Stimulated activated CD8-positive, alpha-beta memory T cell treated with anti-CD3 and anti-CD28 coated beads, Interleukin-15, amount 100 ng/mL, for 4 hours (primary cell): ENCODE measurements around the gene SBK1.
"Not testable (repeated sequence)": the region's sequence is repeated elsewhere in the genome, so short reads cannot be mapped to it uniquely, and the experiment has no call there.

ENCODE experiments used
- DNase-seq, 2 donors: peaks; one replicate each; pipeline ENCODE4 v3.0.0-alpha.2; 2020; ENCODE audit warnings: low read depth in 2 of 2

SBK1 gene

DNA sequence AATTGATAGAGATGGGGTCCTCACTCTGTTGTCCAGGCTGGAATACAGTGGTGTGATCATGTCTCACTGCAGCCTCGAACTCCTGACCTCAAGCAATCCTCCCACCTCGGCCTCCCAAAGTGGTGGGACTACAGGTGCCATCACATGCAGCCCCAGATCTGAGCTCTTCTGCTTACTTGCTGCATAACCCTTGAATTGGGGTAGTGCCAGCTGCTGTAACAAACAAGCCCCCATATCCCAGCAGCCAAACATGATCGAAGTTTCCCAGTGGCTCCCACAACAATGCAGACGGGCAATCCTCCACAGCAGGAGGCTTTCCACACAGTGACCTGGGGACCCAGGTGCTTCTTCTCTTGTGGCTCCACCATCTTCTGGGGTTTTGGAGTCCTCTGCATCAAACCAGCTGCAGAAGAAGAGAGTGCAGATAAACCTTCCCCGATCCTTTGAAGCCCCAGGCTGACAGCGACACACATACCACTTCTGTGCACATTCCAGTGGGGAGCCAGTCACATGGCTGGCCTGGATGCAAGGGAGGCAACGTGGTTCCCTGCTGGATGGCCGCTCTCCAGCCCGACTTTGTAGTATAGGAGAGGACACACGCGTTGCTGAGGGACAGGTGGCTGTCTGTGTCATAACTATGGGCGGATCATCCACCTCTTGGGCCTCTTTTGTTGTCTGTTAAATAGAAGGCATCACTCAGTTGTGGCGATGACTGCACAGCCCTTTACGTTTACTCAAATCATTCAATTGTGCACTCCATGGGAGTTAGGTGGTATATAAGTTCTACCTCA, 16.7 kb downstream of the SBK1 start:
- no peak for DNase-seq

DNA sequence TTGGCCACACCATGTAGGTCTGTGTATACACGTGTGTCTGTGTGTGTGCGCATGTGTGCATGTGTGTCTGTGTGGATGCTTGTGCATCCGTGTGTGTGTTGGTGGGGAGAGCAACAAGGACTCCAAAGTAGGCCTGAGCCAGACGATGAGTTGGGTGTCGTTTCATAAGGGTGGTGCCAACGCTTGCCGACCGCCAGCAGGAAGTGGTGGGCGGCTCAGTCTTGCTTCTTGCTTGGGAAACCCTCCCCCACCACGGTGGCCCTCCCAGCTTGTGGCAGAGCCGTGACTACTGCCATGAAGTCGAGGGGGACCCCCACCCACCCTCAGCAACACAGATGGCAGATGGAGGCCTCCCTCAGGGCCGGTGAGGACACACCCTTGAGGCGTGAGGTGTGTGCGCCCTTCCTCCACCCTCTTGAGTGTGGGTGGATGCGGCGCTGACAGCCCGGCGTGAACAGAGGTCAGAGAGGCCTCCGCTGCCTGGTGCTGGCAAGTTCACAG, 17.5 kb downstream of the SBK1 start:
- peak; percentile 81 to 85 for DNase-seq

DNA sequence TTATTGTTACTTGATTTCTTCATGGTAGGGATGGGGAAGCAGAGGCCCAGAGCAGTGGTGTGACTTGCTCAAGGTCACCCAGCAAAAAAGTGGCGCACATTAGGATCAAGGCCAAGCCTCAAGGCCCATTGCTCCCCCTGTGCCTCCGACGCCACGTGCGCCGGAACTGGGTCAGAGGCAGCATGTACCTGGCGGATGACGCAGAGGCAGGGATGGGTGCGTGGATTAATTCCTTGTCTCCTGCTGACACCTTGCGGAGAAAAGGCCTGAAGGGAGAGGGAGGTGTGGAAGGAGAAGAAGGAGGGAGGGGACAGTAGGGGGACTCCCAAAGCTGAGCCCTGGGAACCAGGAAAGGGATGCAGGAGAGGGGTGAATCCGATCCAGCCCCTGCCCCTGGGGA, 18.5 kb downstream of the SBK1 start:
- no peak for DNase-seq

DNA sequence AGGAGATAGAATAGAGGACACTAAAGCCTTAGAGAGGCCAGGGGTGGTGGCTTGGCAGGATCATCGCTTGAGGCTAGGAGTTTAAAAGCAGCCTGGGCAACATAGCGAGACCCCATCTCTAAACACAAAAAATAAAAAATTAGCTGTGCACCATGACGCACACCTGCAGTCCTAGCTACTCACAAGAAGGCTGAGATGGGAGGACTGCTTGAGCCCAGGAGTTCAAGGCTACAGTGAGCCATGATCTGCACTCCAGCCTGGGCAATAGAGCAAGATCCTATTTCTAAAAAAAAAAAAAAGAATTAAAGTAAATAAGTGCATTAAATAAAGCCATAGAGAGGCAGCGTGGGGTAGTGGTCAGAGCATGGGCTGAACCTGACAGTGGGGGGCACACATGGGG, 19.1 kb downstream of the SBK1 start:
- DNase-seq, result no peak

DNA sequence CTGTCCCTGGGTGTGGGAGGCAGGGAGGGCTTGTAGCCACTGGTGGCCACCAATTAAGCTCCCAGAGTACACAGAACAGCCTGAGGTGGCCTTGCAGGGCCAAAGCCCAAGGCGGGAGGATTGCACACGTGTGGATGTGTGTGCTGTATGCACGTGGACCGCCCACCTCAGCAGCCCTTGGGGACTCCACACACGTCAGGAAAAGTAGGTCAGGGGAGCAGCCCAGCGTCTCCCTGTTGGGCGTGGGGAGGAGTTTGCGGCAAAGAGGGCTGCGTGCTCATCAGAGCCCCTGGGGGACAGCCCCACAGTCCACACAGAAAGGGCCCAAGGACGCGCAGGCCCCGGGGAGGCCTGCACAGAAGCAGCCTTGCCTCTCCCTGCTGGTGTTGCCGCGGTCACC, 19.6 kb downstream of the SBK1 start:
- peak in 1 of 2 donors; percentile 37 for DNase-seq

DNA sequence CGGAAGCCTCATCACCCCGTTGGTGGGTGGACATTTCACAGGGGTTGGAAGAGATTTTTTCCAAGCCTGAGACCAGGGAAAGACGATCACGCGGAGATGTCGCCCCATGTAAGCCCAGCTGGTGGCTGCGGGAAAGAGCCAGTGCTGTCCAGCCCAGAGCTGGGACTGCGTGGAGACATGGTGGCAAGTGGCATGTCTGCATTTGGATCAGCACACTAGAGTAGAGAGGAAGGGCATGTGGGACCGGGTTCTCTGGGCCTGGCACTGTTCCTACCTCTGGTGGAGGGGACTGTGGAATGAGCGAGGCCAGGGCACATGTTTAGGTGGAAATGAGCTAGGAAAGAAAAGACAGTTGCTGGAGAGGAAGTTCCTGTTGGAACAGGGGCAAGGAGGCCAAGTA, 20.0 kb downstream of the SBK1 start:
- no peak for DNase-seq

DNA sequence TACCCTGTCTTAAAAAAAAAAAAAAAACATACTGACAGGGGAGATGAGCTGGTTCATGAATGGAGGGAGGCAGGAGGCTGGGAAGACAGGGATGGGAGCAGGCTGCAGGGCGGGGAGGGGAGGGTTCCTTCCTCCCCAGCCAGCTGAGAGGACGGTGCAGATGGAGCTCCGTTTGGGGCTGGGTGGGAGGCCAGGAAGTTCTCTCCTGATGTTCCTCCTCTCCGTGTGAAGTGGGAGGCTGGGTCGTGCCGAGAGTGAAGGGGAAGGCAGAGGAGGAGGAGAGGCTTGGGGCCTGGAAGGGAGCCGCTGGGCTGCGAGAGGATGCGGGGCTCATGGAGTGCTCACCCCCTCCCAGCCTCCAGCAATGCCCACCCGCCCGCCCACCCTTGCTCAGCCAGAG, 21.3 kb downstream of the SBK1 start:
- DNase-seq, result no peak

DNA sequence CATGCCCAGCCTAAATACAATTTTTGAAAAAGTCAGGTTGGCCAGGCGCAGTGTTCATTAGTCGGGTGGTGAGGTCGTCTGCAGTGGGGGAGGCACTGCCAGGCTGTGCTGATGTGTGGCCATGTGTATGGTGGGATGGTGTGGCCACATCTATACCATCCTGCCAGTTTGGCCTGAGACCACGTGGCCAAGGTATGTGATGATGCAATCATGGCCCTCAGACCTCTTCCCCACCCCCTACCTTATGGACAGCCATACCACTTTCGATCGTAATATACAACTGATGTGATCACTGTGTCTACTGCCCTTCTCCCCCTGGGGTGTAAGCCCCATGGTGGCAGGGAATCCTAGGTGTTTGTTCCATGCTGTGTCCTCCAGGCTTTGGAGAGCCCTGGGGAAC, 23.7 kb downstream of the SBK1 start:
- no peak for DNase-seq

DNA sequence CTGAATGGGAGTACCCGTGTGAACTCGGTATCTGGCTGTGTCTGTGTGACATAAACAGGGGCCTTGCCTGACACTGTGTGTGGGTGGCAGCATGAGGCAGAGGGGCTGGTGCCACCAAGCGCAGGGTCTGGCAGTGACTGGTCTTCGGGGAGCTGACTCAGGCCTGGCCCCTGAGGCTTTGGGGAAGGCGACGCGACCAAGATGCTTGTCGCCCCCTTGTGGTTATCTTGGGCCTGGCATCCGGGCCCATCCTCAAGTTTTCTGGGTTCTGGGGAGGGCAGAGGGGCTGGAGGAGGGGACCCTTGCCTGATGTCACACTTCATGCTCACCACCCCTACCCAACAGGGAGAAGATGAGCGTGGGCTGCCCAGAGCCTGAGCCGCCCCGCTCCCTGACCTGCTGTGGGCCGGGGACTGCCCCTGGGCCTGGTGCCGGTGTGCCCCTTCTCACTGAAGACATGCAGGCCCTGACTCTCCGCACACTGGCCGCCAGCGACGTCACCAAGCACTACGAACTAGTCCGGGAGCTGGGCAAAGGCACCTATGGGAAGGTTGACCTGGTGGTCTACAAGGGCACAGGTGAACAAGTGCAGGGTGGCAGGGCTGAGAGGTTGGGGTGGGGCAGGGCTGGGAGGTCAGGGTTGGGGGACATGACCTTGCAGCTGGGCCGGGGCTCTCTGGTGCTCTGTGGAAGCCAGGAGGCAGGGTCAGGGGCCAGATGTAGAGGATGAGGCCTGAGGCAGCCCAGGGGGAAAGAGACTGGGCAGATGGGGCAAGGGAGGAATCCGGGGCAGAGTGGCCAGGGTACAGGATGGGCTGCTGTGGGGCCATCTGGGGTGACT, 24.9 kb downstream of the SBK1 start:
- DNase-seq, result peak; percentile 50 to 58

DNA sequence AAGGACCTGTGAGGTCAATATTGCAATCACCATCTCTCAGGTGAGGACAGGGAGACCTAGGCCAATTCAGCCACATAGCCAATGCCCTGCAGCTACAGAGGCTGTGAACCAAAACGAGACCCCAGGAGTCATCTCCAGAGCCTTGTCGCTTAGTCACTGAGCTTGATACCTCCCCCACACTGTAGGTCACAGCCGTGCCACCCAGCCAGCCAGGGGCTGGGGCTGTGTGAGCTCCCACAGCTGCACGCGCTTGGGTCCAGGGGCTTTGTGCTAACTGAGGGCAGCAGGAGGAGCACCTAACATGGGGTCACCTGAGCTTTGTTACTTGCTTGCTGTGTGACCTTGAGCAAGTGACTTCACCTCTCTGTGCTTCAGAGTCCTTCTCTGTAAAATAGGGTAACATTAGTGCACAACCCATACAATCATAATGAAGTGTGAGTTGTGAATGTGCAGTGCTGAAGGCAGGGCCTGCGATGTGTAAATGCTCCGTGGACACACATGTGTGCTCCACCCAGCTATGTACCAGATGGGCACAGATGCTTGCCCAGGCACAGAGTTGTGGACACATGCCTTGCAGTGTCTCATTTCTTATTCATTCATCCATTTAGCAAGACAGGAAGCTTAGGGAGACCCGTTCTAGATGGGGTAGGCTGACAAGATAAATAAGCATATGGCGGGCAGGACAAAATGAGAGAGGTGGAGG, 25.9 kb downstream of the SBK1 start:
- DNase-seq, result no peak

DNA sequence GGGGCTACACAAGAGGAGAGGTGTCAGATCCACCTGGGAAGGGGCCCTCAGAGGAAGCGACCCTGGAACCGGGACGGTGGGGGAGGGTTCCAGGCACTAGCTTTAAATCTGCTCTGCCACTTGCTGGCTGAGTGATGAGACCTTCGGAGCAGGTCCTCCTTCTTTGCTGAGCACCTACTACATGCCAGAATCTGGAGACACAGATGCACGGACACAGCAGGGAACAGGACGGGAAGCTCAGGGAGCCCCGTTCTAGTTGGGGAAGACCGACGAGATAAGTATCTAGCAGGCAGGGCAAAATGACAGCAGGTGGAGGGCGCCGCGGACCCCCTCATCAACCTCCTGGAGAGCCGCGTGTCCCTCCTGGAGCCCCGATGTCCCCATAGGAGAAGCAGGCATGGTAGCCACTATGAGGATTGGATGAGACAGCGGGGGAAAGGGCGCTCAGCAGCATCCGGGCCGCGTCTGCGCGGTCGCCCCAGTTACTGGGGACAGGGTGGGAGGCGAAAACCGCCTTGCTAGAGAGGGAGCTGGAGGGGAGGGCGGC, 27.2 kb downstream of the SBK1 start:
- no peak for DNase-seq

DNA sequence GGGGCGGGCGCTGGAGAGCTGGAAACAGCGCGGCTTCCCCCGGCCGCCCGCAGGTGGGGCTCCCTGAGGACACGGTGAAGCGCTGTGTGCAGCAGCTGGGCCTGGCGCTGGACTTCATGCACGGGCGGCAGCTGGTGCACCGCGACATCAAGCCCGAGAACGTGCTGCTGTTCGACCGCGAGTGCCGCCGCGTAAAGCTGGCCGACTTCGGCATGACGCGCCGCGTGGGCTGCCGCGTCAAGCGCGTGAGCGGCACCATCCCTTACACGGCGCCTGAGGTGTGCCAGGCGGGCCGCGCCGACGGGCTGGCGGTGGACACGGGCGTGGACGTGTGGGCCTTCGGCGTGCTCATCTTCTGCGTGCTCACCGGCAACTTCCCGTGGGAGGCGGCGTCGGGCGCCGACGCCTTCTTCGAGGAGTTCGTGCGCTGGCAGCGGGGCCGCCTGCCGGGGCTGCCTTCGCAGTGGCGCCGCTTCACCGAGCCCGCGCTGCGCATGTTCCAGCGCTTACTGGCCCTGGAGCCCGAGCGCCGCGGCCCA, 27.8 kb downstream of the SBK1 start:
- no peak for DNase-seq

DNA sequence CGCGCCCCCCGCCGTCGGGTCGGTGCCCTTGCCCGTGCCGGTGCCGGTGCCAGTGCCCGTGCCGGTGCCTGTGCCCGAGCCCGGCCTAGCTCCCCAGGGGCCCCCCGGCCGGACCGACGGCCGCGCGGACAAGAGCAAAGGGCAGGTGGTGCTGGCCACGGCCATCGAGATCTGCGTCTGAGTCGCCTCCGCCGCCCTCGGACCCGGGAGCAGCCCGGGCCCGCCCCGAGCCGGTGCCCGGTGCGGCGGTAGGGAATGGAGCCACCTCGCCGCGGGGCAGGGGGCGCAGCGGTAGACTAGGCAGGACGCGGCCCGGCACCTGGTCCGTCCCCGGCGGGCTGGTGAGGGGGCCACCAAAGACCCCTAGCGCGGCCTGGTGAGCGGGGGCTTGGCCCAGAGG, 28.4 kb downstream of the SBK1 start:
- DNase-seq, result no peak

DNA sequence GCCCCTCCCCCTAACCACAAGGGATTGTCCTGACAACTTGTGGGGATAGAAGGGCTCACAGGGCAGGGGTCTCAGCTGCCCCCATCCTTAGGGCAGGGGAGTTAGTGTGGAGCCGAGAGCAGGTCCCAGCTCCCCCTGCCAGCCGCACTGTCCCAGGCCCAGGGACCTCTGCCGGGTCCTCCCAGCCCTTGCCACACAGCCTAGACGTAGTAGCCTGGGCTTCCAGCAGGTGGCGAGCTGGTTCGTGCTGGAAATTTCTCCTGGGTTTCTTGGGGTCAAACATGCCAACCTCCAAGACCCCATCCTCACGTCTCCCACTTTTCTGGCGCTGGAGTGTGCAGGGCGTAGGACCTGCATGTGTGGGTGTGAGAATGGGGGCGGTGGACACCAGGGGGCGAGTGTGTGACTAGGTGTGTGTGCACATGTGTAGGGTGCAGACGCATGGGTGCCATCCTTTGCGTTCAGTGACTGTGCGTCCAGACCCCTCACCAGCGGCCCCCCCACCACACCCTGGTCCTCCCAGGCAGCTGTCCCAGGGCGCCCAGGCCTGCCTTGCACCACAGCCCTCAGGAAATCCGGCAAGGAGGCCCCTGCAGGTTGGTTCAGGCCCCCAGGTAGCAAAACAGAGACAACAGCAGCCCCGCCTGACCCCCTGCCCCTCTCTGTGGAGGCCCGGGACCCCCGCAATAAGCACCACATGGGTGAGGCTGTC, 29.5 kb downstream of the SBK1 start:
- DNase-seq, result no peak

DNA sequence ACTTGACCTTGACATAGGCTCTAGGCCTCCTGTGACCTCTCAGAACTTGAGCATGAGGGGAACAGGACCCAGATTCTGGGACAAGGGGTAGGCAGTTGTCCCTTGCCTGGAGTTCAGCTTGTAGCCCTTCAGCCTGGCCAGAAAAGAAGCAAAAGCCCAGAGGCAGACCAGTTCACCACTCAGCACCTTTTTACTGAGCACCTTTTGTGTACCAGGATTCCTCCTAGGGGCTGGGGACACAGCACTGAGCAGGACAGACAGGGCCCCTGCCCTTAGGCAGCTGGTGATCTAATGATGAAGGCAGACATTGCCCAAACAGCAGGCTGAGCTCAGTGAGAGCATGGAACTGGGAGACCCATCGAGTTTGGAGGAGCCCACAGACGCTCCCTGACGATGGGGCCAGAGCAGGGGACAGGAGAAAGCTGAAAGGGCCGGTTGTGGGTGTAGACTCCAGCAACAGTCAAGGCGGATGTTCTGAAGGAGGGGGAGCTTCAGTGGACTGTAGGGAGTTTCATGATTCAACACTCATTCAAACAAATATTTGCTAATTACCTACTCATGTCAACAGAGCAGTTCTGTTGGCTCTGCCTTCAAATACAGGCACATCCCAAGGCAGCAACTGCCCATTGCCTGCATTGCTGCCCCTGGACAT, 32.0 kb downstream of the SBK1 start:
- no peak for DNase-seq

DNA sequence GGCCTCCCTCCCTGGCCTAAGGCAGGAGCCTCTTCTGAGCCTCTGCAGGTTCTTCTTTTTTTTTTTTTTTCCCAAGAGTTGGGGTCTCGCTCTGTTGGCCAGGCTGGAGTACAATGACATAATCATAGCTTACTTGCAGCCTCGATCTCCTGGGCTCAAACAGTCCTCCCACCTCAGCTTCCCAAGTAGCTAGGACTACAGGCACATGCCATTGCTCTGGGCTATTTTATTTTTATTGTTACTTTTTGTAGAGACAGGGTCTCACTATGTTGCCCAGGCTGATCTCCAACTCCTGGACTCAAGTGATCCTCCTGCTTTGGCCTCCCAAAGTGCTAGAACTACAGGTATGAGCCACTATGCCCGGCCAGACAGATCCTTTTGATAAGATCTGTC, 32.6 kb downstream of the SBK1 start:
- no peak for DNase-seq

DNA sequence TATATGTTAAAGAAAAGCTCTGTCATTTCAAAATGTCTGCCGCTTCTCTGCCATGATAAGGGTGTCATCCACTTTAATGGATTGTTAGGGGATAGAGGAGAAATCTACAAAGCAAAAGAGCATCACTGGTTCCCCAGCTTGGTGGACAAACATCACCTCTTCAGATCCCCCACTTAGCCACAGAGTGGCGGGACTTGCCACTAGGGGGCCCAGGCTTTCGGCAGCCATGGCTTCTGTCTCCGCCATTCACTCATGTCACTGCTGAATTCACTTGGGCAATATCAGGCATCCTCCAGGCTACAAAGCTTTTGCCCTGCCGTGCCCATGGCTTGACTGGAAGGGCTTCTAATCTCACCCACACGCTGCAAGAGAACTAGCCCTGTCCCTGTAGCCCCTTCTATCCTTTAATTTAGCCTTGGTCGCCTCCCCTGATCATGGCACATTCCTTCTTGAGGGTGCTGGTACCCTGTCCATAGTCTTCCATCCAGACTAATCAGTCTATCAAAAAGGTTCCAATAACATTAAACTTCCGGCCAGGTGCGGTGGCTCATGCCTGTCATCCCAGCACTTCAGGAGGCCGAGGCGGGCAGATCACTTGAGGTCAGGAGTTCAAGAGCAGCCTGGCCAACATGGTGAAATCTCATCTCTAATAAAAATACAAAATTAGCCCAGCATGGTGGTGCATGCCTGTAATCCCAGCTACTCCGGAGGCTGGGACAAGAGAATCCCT, 34.7 kb downstream of the SBK1 start:
- peak in 1 of 2 donors; percentile 42 for DNase-seq

DNA sequence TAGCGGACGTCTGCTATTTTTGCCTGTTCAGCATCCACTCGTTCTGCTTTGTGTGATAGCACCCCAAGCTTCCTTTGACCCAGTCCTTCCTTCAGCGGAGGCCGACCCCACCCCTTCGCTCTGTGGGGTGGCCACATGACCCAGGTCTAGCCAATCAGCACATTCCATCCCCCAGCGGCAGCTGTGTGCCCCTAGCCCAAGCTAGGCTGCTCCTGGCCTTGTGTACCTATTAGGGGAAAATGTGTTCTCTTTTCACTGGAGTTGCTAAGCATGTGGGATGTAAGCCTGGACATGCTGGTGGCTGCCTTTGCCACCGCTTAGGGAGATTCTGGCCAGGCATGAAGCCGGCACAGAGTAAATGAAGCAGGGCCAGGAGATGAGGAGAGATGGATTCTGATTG, 37.9 kb downstream of the SBK1 start:
- DNase-seq, result not testable (repeated sequence)

DNA sequence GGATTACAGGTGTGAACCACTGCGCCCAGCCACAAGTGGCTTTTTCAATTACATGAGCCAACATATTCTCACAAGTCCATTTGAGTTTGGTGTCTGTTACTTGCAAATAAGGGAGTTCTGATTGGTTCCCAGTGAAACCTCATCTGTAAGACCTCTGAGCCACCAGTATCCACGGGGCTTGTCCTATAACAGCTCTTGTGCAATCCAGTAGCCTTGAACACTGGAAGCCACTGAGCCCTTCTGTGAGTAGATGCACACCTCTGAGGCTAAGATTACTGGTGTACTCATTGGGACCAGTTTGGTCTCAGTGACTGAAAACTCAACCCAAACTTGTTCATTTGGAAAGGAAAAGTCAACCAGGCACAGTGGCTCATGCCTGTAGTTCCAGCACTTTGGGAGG, 38.7 kb downstream of the SBK1 start:
- not testable (repeated sequence) for DNase-seq

DNA sequence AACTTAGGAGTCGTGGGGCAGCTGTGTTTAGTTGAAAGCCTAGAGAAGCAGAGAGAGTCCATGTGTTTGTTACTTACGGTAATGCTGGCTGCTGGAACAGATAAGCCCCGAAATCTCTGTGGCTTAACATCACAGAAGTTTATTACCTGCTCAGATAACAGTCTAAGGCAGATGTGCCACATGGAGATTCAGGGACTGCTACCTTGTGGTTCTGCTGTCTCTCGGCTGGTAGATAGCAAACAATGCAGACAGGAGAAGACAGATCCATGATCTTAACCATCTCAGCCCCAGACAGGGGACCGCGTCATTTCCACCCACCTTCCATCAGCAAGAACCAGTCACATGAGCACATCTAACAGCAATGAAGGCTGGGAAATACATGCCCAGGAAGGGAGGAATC, 40.3 kb downstream of the SBK1 start:
- not testable (repeated sequence) for DNase-seq
